Adrenal gland (tissue), 12 donors: ENCODE data around the gene SYT6. TPM values are rescaled to one million over a fixed set of nuclear protein-coding genes. Genes with fewer than 3 reads are reported as not detected.

ENCODE experiments used
- DNase-seq, 7 donors: peaks; one replicate each; pipeline ENCODE4 v3.0.0-alpha.2; 2019 to 2020
- H3K27ac ChIP-seq, 5 donors: fragments of 200-600 bp; sonication (generic) in 4 of 5; 1 replicate in 3 of 5; 2 replicates in 2 of 5; pipeline versions ENCODE4 v1.5.1 to v1.8.0; 2016 to 2020; ENCODE audit warnings: mild to moderate bottlenecking in 1 of 5
- H3K27me3 ChIP-seq: fragments of 200-600 bp; 2 replicates; pipeline ENCODE4 v1.8.0; 2021
- H3K36me3 ChIP-seq, 2 donors: fragments of 200-600 bp; replicated peaks in 1 of 2; 1 replicate in 1 of 2; 2 replicates in 1 of 2; pipeline versions ENCODE4 v1.5.1 to v1.8.0; 2018 to 2022
- H3K4me1 ChIP-seq, 2 donors: fragments of 200-600 bp; replicated peaks in 1 of 2; 1 replicate in 1 of 2; 2 replicates in 1 of 2; pipeline versions ENCODE4 v1.5.1 to v1.8.0; 2018 to 2021
- H3K4me3 ChIP-seq, 4 donors: fragments of 200-600 bp; sonication (generic) in 3 of 4; one replicate each; pipeline ENCODE4 v1.5.1; 2016 to 2018
- H3K9me3 ChIP-seq, 3 donors: fragments of 200-600 bp; sonication (generic) in 1 of 3; replicated peaks in 1 of 3; 1 replicate in 2 of 3; 2 replicates in 1 of 3; pipeline versions ENCODE4 v1.5.1 to v1.8.0; 2016 to 2021
- POLR2A ChIP-seq, 2 donors: fragments of 450-650 bp; IDR thresholded peaks; one replicate each; pipeline ENCODE4 v1.6.1; 2017; ENCODE audit warnings: antibody characterized with exemption in 2 of 2, mild to moderate bottlenecking in 2 of 2, moderate library complexity in 1 of 2
- WGBS, 4 donors: extraction: QIAGEN DNeasy Blood & Tissue Kit in 2 of 4; methylation state at CpG; one replicate each; pipeline versions ENCODE4 v1.1.5 to v1.1.7; 2013 to 2017; 5-methylcytosine and 5-hydroxymethylcytosine counted together
- intact Hi-C, 2 donors: fragments of 100-400 bp; cut with DNase I; formaldehyde crosslinking; loops; one replicate each; pipeline versions ENCODE4 v1.14.1 to v1.15.0; 2022 to 2023
- polyA plus RNA-seq, 3 donors: library from polyadenylated mRNA; stranded (reverse); fragments of 200-250 nt in 2 of 3; fragments of 350-450 nt in 1 of 3; fragmentation: Illumina TruSeq in 1 of 3; extraction: RNeasy Lipid Tissue Mini Kit (QIAGEN cat#74804) in 1 of 3; gene quantifications; one replicate each; pipeline ENCODE4 v1.2.3, GENCODE V29; 2013 to 2014
- total RNA-seq, 9 donors: library from RNA; depleted of rRNA in 4 of 9; stranded (reverse); fragments of >200 nt in 4 of 9; fragments of 120-200 nt in 1 of 9; fragmentation: NEBNext Ultra II Directional in 1 of 9; extraction: Animal tissue kit (Norgen Biotek cat#: 25700) in 1 of 9; gene quantifications; one replicate each; pipeline versions ENCODE4 v1.1.0 to v1.2.4, GENCODE V29; 2013 to 2023
- TF ChIP-seq, protein P1 (sequence below), 6 experiments: fragments of 450-650 bp in 4 of 6; fragments of 200-600 bp in 2 of 6; sonication (generic) in 1 of 6; IDR thresholded peaks; 1 replicate in 5 of 6; 2 replicates in 1 of 6; pipeline versions ENCODE4 v1.5.1 to v1.8.0; 2016 to 2021; ENCODE audit warnings: antibody characterized with exemption in 6 of 6, mild to moderate bottlenecking in 2 of 6, moderate library complexity in 1 of 6
- donor health status: healthy with polysubstance abuse.
- donor health status: Bipolar disorder and iron deficiency.
- donor health status: DM: yes; HTN: yes; CAD: no.
- donor health status: DM: no; HTN: no; CAD: no.
- donor health status: DM: no; HTN: no; CAD: no.
- donor health status: DM: yes; HTN: yes; CAD: no.

The SYT6 gene
- total and polyA plus RNA-seq, 12 donors = 0.06 to 1.1 (median 0.42) TPM; not detected in 3

- H3K27ac ChIP-seq = no peak overlapping the region
- H3K27me3 ChIP-seq = no peaks in the 10 kb centered on the region
- WGBS, 4 donors = 68 to 76% (median 74%) methylated on average over 4 of the region's 4 CpGs
- no peak overlapping the region for H3K4me3 ChIP-seq
- intact Hi-C loops = no loop called here
- no peaks in the 10 kb centered on the region for H3K36me3 ChIP-seq
- TF ChIP-seq, protein P1, sequence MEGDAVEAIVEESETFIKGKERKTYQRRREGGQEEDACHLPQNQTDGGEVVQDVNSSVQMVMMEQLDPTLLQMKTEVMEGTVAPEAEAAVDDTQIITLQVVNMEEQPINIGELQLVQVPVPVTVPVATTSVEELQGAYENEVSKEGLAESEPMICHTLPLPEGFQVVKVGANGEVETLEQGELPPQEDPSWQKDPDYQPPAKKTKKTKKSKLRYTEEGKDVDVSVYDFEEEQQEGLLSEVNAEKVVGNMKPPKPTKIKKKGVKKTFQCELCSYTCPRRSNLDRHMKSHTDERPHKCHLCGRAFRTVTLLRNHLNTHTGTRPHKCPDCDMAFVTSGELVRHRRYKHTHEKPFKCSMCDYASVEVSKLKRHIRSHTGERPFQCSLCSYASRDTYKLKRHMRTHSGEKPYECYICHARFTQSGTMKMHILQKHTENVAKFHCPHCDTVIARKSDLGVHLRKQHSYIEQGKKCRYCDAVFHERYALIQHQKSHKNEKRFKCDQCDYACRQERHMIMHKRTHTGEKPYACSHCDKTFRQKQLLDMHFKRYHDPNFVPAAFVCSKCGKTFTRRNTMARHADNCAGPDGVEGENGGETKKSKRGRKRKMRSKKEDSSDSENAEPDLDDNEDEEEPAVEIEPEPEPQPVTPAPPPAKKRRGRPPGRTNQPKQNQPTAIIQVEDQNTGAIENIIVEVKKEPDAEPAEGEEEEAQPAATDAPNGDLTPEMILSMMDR (IDR thresholded peaks at IDR 0.05) = no peak
- no peak for TF ChIP-seq POLR2A (IDR thresholded peaks at IDR 0.05)
- no peaks in the 10 kb centered on the region for H3K4me1 ChIP-seq
- no peaks in the 10 kb centered on the region for H3K9me3 ChIP-seq
- DNase-seq = no peak
Observed at GRCh38 chr1:114130213-114130612, 23.5 kb downstream of the SYT6 start.

- Histone ChIP-seq H3K9me3 (no peaks in the 10 kb centered on the region), H3K4me3 (no peak overlapping the region), H3K27ac (no peak overlapping the region), H3K4me1 (no peaks in the 10 kb centered on the region), H3K27me3 (no peaks in the 10 kb centered on the region), H3K36me3 (no peaks in the 10 kb centered on the region)
- intact Hi-C loops = no loop called here
- DNase-seq = no peak
- no peak for TF ChIP-seq POLR2A (IDR thresholded peaks at IDR 0.05)
- TF ChIP-seq, protein P1 (IDR thresholded peaks at IDR 0.05) = no peak
- 73 to 82% (median 79%) methylated on average over 6 of the region's 6 CpGs for WGBS, 4 donors
Observed at GRCh38 chr1:114128293-114128692, 25.4 kb downstream of the SYT6 start.

GRCh38 chr1:114126261-114127095, 27.2 kb downstream of the SYT6 start:
- no peaks in the 10 kb centered on the region for H3K27me3 ChIP-seq
- no peak for TF ChIP-seq POLR2A (IDR thresholded peaks at IDR 0.05)
- TF ChIP-seq, protein P1 (IDR thresholded peaks at IDR 0.05) = no peak
- WGBS, 4 donors = 75 to 78% (median 77%) methylated on average over 10 of the region's 10 CpGs

DNA sequence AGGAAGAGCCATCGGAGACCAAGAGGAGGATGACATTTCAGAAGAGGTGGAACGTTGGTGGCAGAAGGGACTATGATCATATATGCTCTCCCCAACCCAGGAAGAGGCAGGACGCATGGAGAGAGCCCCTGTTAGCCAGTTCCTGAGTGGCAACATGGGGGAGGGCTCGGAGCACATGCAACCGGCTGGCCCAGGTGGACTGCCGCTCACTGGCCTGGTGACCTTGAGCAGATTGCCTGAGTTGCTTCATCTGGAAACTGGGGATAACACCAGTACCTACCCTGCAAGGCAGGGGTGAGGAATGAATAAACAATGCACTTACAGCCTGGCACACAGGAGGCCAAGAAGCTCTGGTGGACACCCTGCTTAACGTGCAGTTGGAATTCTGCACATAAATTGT, 29.0 kb downstream of the SYT6 start:
- Histone ChIP-seq H3K4me3 (no peak overlapping the region), H3K36me3 (no peaks in the 10 kb centered on the region), H3K27me3 (no peaks in the 10 kb centered on the region), H3K4me1 (no peaks in the 10 kb centered on the region), H3K27ac (no peak overlapping the region), H3K9me3 (no peaks in the 10 kb centered on the region)
- no peak for DNase-seq
- intact Hi-C loops = no loop called here
- WGBS, 4 donors = 86 to 93% (median 92%) methylated on average over 7 of the region's 7 CpGs
- TF ChIP-seq, protein P1 (IDR thresholded peaks at IDR 0.05) = no peak

More at GRCh38 chr1:114126261-114127095, 27.2 kb downstream of the SYT6 start:
- DNase-seq = peak in 4 of 7 donors; percentile 20 to 29 (median 26)
- intact Hi-C loops = no loop called here
- no peaks in the 10 kb centered on the region for H3K9me3 ChIP-seq
- H3K4me1 ChIP-seq = no peaks in the 10 kb centered on the region
- no peak overlapping the region for H3K4me3 ChIP-seq
- no peaks in the 10 kb centered on the region for H3K36me3 ChIP-seq
- H3K27ac ChIP-seq = peak overlapping the region in 2 of 5 donors; percentile 21 to 49
